HCT116 (cell line): ENCODE data around the gene DCDC2. TPM values are rescaled to one million over a fixed set of nuclear protein-coding genes. Genes with fewer than 3 reads are reported as not detected.

Experiments used
- ATAC-seq: fragments of 200-7000 bp; cut with Tn5 transposase; 2 replicates; pipeline ENCODE4 v1.9.1; 2020; ENCODE audit warnings: mild to moderate bottlenecking, moderate library complexity
- BruUV-seq: library from RNA; stranded (reverse); fragments of 400-500 nt; replicated peaks from 2 replicates; lab custom pipeline; 2021; lab: Mats Ljungman, UMichigan
- CTCF ChIA-PET: fragments of 300-600 bp; sonication (Branson Sonifier 250); formaldehyde crosslinking; loops from one replicate; lab custom pipeline; 2021; ENCODE audit warnings: antibody characterized with exemption; lab: Charles Lee
- POLR2A ChIA-PET: fragments of 300-600, 350-600 bp; sonication (Branson Sonifier 250); formaldehyde crosslinking; loops from one replicate; lab custom pipeline; 2021; ENCODE audit warnings: antibody characterized with exemption; lab: Charles Lee
- RAD21 ChIA-PET, 2 experiments: fragments of 300-600 bp; sonication (Branson Sonifier 250); formaldehyde crosslinking; loops; one replicate each; lab custom pipeline; 2023; ENCODE audit warnings: low total read pairs in 2 of 2; ENCODE audit not compliant: uncharacterized antibody in 2 of 2, unreplicated experiment in 2 of 2, low non-redundant PET in 1 of 2; lab: Charles Lee
- DNase-seq: peaks from one replicate; pipeline ENCODE4 v3.0.0-alpha.2; 2010; ENCODE audit warnings: low read depth, low spot score
- H2AFZ ChIP-seq: fragments of 200-600 bp; shearing (Covaris generic), sonication (generic); 2 replicates; pipeline ENCODE4 v1.6.1; 2017; ENCODE audit warnings: low read depth, mixed run types, mixed read lengths, antibody characterized with exemption, low read length; ENCODE audit not compliant: poor library complexity, severe bottlenecking
- H3K27ac ChIP-seq: 2 replicates; pipeline ENCODE4 v1.5.1; 2012; ENCODE audit warnings: low read depth, low read length
- H3K27me3 ChIP-seq: fragments of 200-600 bp; sonication (generic); 2 replicates; pipeline ENCODE4 v1.6.1; 2016; ENCODE audit warnings: mixed run types, low read length, mixed read lengths; ENCODE audit not compliant: insufficient read depth
- H3K36me3 ChIP-seq, 2 experiments: fragments of 200-500 bp in 1 of 2; fragments of 200-600 bp in 1 of 2; sonication (Bioruptor generic) in 1 of 2; sonication (generic) in 1 of 2; 2 replicates each; pipeline versions ENCODE4 v1.5.1 to v1.6.1; 2014 to 2016; ENCODE audit warnings: low read length in 2 of 2, inconsistent platforms in 1 of 2, mixed read lengths in 1 of 2, mixed run types in 1 of 2; ENCODE audit not compliant: insufficient read depth in 2 of 2, control insufficient read depth in 1 of 2
- H3K4me1 ChIP-seq, 2 experiments: fragments of 200-600 bp in 1 of 2; sonication (generic) in 1 of 2; 2 replicates each; pipeline versions ENCODE4 v1.5.1 to v1.6.1; 2012 to 2017; ENCODE audit warnings: low read length in 2 of 2, inconsistent platforms in 1 of 2, mild to moderate bottlenecking in 1 of 2, mixed read lengths in 1 of 2, mixed run types in 1 of 2, moderate library complexity in 1 of 2; ENCODE audit not compliant: insufficient read depth in 2 of 2, control insufficient read depth in 1 of 2
- H3K4me2 ChIP-seq: fragments of 200-600 bp; sonication (generic); 2 replicates; pipeline ENCODE4 v1.6.1; 2017; ENCODE audit warnings: mixed run types, low read length, mixed read lengths
- H3K4me3 ChIP-seq, 2 experiments: fragments of 200-600 bp in 1 of 2; sonication (generic) in 1 of 2; replicated peaks in 1 of 2; 2 replicates each; pipeline ENCODE4 v1.5.1; 2011 to 2016; ENCODE audit warnings: low read length in 2 of 2, control low read depth in 1 of 2, low read depth in 1 of 2, mild to moderate bottlenecking in 1 of 2, mixed read lengths in 1 of 2, mixed run types in 1 of 2
- H3K79me2 ChIP-seq: fragments of 200-600 bp; sonication (generic); 2 replicates; pipeline ENCODE4 v1.6.1; 2017; ENCODE audit warnings: mild to moderate bottlenecking, mixed run types, low read length, moderate library complexity, mixed read lengths; ENCODE audit not compliant: insufficient read depth
- H3K9ac ChIP-seq: fragments of 200-600 bp; sonication (generic); 2 replicates; pipeline ENCODE4 v1.6.1; 2016; ENCODE audit warnings: low read length, mixed read lengths
- H3K9me2 ChIP-seq: fragments of 200-600 bp; sonication (generic), shearing (Covaris generic); 2 replicates; pipeline ENCODE4 v1.6.1; 2017; ENCODE audit warnings: mixed run types, mild to moderate bottlenecking, moderate library complexity; ENCODE audit not compliant: insufficient read depth
- H3K9me3 ChIP-seq, 2 experiments: fragments of 200-500 bp in 1 of 2; fragments of 200-600 bp in 1 of 2; sonication (Bioruptor generic) in 1 of 2; sonication (generic) in 1 of 2; 2 replicates each; pipeline ENCODE4 v1.6.1; 2014 to 2017; ENCODE audit warnings: low read length in 2 of 2, mixed read lengths in 2 of 2, inconsistent platforms in 1 of 2, low read depth in 1 of 2, mild to moderate bottlenecking in 1 of 2, mixed run types in 1 of 2, moderate library complexity in 1 of 2; ENCODE audit not compliant: control insufficient read depth in 1 of 2, insufficient read depth in 1 of 2
- H4K20me1 ChIP-seq: fragments of 200-600 bp; sonication (generic), shearing (Covaris generic); 2 replicates; pipeline ENCODE4 v1.6.1; 2017; ENCODE audit warnings: mixed run types, mild to moderate bottlenecking, moderate library complexity; ENCODE audit not compliant: insufficient read depth
- CEBPB ChIP-seq: IDR thresholded peaks from 2 replicates; pipeline ENCODE4 v1.6.1; 2012; ENCODE audit warnings: low read depth
- ELF1 ChIP-seq: IDR thresholded peaks from 2 replicates; pipeline ENCODE4 v1.6.1; 2012; ENCODE audit warnings: low read depth, borderline replicate concordance
- EZH2 ChIP-seq: fragments of 200-600 bp; sonication (generic); IDR thresholded peaks from 2 replicates; pipeline ENCODE4 v1.6.1; 2017; ENCODE audit warnings: antibody characterized with exemption, mixed run types
- POLR2A ChIP-seq: IDR thresholded peaks from 2 replicates; pipeline ENCODE4 v1.7.0; 2011; ENCODE audit warnings: borderline replicate concordance; ENCODE audit not compliant: insufficient read depth, insufficient read length; ENCODE audit errors: extremely low read depth
- POLR2AphosphoS5 ChIP-seq: IDR thresholded peaks from 2 replicates; pipeline ENCODE4 v1.6.1; 2011; ENCODE audit warnings: mild to moderate bottlenecking, low read depth, low read length, moderate library complexity
- RAD21 ChIP-seq: IDR thresholded peaks from 2 replicates; pipeline ENCODE4 v1.6.1; 2012; ENCODE audit warnings: low read depth, mild to moderate bottlenecking
- SIN3A ChIP-seq: IDR thresholded peaks from 2 replicates; pipeline ENCODE4 v1.6.1; 2012; ENCODE audit warnings: low read depth
- SP1 ChIP-seq: IDR thresholded peaks from 2 replicates; pipeline ENCODE4 v1.6.1; 2012; ENCODE audit warnings: low read depth
- SRF ChIP-seq: IDR thresholded peaks from 2 replicates; pipeline ENCODE4 v1.6.1; 2012; ENCODE audit warnings: low read depth
- YY1 ChIP-seq: IDR thresholded peaks from 2 replicates; pipeline ENCODE4 v1.6.1; 2011; ENCODE audit warnings: low read length, low read depth, moderate library complexity, mild to moderate bottlenecking; ENCODE audit not compliant: insufficient replicate concordance; ENCODE audit errors: extremely low read depth
- ZFX ChIP-seq: fragments of 450-650 bp; IDR thresholded peaks from 2 replicates; pipeline ENCODE4 v1.6.1; 2017
- intact Hi-C: fragments of 100-400 bp; cut with micrococcal nuclease; formaldehyde crosslinking; loops from 2 replicates; pipeline ENCODE4 v1.10.0; 2022
- total RNA-seq: library from RNA; stranded (reverse); gene quantifications from one replicate; pipeline ENCODE4 v1.2.1, GENCODE V29; 2021; ENCODE audit not compliant: unreplicated experiment
- TF ChIP-seq, protein P1 (sequence below): IDR thresholded peaks from 2 replicates; pipeline ENCODE4 v1.6.1; 2012
- TF ChIP-seq, protein P2 (sequence below): IDR thresholded peaks from 2 replicates; pipeline ENCODE4 v1.6.1; 2011; ENCODE audit warnings: mild to moderate bottlenecking, low read length, moderate library complexity; ENCODE audit not compliant: insufficient replicate concordance; ENCODE audit errors: extremely low read depth
- TF ChIP-seq, protein P3 (sequence below): IDR thresholded peaks from 2 replicates; pipeline ENCODE4 v1.6.1; 2012
- TF ChIP-seq, protein P4 (sequence below): IDR thresholded peaks from 2 replicates; pipeline ENCODE4 v1.6.1; 2012; ENCODE audit warnings: low read depth

DCDC2 gene
- total RNA-seq, 1 experiment from 2014 or later, result 0.17 TPM

DNA sequence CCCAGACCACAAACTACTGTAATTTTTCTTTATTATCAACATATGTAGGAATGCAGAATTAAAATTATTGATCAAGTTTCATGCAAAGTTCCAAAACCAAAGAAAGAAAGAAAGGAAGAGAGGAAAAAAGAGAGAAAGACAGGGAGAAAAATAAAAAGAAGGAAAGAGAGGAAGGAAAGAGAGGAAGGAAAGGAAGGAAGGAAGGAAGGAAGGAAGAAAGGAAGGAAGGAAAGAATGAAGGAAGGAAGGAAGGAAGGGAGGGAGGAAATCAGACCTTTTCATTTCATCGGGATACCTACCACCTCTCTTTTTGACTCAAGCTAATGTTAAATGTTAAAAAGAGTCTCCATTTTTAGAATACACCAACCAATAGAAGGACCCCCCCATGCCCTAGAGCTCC lies 31.9 kb downstream of the DCDC2 start (continued):
- TF ChIP-seq YY1, result no peak
- no peak for TF ChIP-seq POLR2AphosphoS5
- no peak for TF ChIP-seq POLR2A
- TF ChIP-seq RAD21, result no peak
- TF ChIP-seq SP1, result no peak
- TF ChIP-seq SRF, result no peak
- TF ChIP-seq, protein P1, sequence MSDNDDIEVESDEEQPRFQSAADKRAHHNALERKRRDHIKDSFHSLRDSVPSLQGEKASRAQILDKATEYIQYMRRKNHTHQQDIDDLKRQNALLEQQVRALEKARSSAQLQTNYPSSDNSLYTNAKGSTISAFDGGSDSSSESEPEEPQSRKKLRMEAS, result no peak

DNA sequence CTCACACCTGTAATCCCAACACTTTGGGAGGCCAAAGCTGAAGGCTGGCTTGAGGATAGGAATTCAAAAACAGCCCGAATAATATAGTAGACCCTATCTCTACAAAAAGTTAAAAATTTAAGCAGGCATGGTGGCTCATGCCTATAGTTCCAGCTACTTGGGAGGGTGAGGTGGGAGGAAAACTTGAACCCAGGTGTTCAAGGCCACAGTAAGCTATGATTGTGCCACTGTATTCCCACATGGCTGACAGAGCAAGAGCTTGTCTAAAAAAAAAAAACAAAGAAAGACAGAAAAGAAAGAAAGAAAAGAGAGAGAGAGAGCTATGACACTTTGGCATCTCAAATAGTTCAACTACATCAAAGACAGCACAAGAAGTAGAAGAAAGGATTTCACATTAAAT lies 33.2 kb downstream of the DCDC2 start:
- Histone ChIP-seq H2AFZ (no peak overlapping the region), H3K4me1 (no peaks in the 10 kb centered on the region), H3K27me3 (no peaks in the 10 kb centered on the region), H3K79me2 (no peaks in the 10 kb centered on the region), H3K36me3 (no peaks in the 10 kb centered on the region)
- ATAC-seq (no peak), DNase-seq (no peak)
- POLR2A ChIA-PET, result no interaction called here
- TF ChIP-seq, protein P2, sequence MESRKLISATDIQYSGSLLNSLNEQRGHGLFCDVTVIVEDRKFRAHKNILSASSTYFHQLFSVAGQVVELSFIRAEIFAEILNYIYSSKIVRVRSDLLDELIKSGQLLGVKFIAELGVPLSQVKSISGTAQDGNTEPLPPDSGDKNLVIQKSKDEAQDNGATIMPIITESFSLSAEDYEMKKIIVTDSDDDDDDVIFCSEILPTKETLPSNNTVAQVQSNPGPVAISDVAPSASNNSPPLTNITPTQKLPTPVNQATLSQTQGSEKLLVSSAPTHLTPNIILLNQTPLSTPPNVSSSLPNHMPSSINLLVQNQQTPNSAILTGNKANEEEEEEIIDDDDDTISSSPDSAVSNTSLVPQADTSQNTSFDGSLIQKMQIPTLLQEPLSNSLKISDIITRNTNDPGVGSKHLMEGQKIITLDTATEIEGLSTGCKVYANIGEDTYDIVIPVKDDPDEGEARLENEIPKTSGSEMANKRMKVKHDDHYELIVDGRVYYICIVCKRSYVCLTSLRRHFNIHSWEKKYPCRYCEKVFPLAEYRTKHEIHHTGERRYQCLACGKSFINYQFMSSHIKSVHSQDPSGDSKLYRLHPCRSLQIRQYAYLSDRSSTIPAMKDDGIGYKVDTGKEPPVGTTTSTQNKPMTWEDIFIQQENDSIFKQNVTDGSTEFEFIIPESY, result no peak
- TF ChIP-seq CEBPB, result no peak
- TF ChIP-seq, protein P3, sequence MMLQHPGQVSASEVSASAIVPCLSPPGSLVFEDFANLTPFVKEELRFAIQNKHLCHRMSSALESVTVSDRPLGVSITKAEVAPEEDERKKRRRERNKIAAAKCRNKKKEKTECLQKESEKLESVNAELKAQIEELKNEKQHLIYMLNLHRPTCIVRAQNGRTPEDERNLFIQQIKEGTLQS, result no peak
- TF ChIP-seq SRF, result no peak
- TF ChIP-seq POLR2AphosphoS5, result no peak
- TF ChIP-seq EZH2, result no peak
- TF ChIP-seq, protein P4, sequence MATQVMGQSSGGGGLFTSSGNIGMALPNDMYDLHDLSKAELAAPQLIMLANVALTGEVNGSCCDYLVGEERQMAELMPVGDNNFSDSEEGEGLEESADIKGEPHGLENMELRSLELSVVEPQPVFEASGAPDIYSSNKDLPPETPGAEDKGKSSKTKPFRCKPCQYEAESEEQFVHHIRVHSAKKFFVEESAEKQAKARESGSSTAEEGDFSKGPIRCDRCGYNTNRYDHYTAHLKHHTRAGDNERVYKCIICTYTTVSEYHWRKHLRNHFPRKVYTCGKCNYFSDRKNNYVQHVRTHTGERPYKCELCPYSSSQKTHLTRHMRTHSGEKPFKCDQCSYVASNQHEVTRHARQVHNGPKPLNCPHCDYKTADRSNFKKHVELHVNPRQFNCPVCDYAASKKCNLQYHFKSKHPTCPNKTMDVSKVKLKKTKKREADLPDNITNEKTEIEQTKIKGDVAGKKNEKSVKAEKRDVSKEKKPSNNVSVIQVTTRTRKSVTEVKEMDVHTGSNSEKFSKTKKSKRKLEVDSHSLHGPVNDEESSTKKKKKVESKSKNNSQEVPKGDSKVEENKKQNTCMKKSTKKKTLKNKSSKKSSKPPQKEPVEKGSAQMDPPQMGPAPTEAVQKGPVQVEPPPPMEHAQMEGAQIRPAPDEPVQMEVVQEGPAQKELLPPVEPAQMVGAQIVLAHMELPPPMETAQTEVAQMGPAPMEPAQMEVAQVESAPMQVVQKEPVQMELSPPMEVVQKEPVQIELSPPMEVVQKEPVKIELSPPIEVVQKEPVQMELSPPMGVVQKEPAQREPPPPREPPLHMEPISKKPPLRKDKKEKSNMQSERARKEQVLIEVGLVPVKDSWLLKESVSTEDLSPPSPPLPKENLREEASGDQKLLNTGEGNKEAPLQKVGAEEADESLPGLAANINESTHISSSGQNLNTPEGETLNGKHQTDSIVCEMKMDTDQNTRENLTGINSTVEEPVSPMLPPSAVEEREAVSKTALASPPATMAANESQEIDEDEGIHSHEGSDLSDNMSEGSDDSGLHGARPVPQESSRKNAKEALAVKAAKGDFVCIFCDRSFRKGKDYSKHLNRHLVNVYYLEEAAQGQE, result no peak
- TF ChIP-seq SIN3A, result no peak
- TF ChIP-seq POLR2A, result no peak
- no peak for TF ChIP-seq SP1
- no peak for TF ChIP-seq ELF1
- TF ChIP-seq ZFX, result no peak
- TF ChIP-seq RAD21, result no peak
- TF ChIP-seq, all 23 proteins: peak for 0
- Histone ChIP-seq H3K9ac (no peak overlapping the region), H4K20me1 (no peaks in the 10 kb centered on the region), H3K4me3 (no peak overlapping the region), H3K27ac (no peak overlapping the region), H3K4me2 (no peak overlapping the region), H3K9me3 (no peaks in the 10 kb centered on the region), H3K9me2 (no peaks in the 10 kb centered on the region)
- ChIA-PET RAD21 (no interaction called here), CTCF (interaction anchor here (0.8 kb wide), 1 partner anchor 35 kb away, joined by 3 read pairs; no protein-coding TSS in a partner anchor)
- BruUV-seq, result no TSS peak
- intact Hi-C loops, result no loop called here
